ENCODE measurements around the gene PSRC1.

PSRC1 gene

DNA sequence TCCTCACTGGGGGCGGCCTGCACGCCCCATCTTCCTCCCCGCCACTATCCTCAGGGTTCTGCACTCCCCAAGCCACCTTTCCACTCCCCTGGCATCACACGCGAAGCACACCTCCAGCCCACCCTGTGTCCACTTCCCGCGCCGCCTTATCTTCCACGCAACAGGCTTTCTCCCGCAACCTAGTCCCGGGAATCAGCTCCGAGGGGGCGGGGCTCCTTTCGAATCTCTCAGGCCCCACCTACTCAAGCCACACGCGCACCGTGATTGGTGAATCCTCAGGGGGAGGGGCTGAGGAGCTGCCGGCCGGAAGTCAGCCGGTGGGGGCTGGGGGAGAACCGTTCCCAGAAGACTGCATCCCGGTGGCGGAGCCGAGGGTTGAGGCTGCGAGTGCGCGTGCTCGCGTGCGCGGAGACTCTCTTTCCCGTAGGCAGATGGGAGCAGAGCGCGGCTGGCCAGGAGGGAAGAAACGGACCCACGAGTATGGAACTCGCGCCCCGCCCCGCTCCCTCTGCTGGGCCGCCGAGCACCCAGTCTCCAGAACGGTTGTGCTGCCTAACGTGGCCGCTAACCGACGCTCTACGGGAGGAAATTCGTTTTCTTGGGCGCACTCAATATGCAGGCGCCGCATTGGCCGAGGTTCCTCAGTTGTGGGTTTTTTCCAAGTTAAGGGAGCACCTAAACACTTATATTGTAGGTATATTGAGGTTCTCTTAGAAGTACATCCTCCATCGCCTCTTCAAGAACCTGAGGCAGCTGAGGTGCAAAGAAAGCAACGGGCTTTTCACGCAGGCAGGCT, at the start of gene PSRC1:
TSS of gene PSRC1 (minus strand) at position 194 of the 796 bp plus-strand sequence.
- H3K9me3 ChIP-seq (ENCODE audit: control insufficient read depth, low read depth, low read length): no peaks in the 10 kb centered on the region
- H3K9ac ChIP-seq (ENCODE audit: low read length): peak within 1 kb of the TSS; percentile 87
- peaks cover 17% of the 10 kb centered on the region for H3K36me3 ChIP-seq (ENCODE audit: control insufficient read depth, low read depth, low read length)
- no peaks in the 10 kb centered on the region for H3K27me3 ChIP-seq (ENCODE audit: control insufficient read depth, insufficient read depth, low read length)
- peak within 1 kb of the TSS; percentile 76 for H3K4me3 ChIP-seq (ENCODE audit: low read length)
- H3K27ac ChIP-seq (ENCODE audit: low read length): peak within 1 kb of the TSS; percentile 92
- peaks cover 27% of the 10 kb centered on the region for H3K4me1 ChIP-seq (ENCODE audit: control insufficient read depth, low read depth, low read length)

DNA sequence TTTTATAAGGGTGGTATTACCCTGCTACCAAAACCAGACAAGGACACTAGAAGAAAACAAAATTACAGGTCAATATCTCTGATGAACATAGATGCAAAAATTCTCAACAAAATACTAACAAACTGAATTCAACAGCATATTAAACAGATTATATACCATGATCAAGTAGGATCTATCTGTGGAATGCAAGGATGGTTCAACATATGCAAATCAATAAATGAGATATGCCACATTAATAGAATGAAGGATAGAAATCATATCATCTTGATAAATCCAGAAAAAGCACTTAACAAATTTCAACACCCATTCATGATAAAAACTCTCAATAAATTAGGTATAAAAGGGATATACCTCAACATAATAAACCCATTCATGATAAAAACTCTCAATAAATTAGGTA, 48.2 kb upstream of the PSRC1 start:
- H3K27ac ChIP-seq (ENCODE audit: low read length): no peak overlapping the region
- peaks cover 47% of the 10 kb centered on the region for H3K36me3 ChIP-seq (ENCODE audit: control insufficient read depth, low read depth, low read length)
- H3K4me3 ChIP-seq (ENCODE audit: low read length): no peak overlapping the region
- H3K27me3 ChIP-seq (ENCODE audit: control insufficient read depth, insufficient read depth, low read length): no peaks in the 10 kb centered on the region
- H3K9ac ChIP-seq (ENCODE audit: low read length): no peak overlapping the region
- peaks cover 9% of the 10 kb centered on the region for H3K9me3 ChIP-seq (ENCODE audit: control insufficient read depth, low read depth, low read length)
- H3K4me1 ChIP-seq (ENCODE audit: control insufficient read depth, low read depth, low read length): no peaks in the 10 kb centered on the region

DNA sequence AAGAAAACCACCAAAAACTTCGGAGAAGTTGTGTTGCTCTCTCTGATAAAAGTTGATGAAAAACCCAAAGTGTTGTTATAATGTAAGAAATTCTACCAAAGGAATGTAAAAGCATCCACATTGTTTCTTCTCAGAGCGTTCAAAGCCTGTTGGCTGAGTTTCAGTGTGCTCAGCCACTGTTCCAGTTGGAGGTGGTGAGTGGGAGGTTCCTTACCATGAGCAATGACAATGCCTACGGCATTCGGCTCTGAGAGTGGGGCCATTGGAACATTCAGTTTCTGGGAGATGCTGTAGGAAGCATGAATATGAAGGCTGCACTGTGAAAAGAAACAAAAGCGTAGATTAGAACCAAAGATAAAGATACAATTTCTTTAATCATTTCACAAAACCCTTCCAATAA, 44.3 kb upstream of the PSRC1 start:
- peaks cover 6% of the 10 kb centered on the region for H3K9me3 ChIP-seq (ENCODE audit: control insufficient read depth, low read depth, low read length)
- H3K36me3 ChIP-seq (ENCODE audit: control insufficient read depth, low read depth, low read length): peaks cover 33% of the 10 kb centered on the region
- H3K27ac ChIP-seq (ENCODE audit: low read length): no peak overlapping the region
- H3K9ac ChIP-seq (ENCODE audit: low read length): no peak overlapping the region
- no peaks in the 10 kb centered on the region for H3K4me1 ChIP-seq (ENCODE audit: control insufficient read depth, low read depth, low read length)
- no peak overlapping the region for H3K4me3 ChIP-seq (ENCODE audit: low read length)
- H3K27me3 ChIP-seq (ENCODE audit: control insufficient read depth, insufficient read depth, low read length): no peaks in the 10 kb centered on the region

DNA sequence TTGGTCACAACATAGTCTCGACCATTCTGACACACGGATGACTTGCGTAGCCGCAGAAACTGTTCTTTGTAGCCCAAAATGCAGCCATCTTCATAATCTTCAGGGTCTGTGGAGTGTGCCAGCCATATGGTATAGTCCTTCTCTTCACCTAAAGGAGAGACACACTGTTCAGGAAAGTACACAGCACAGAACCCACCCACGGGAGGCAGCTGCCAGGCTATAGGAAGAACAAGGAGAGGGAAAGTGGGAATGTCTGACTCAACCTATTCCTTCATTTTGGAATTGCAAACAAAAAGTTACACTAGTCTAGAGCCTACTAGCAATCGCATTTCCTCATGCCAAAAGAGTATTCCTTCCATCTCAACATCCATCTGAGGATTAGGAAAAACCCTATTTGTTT, 40.0 kb upstream of the PSRC1 start:
- Histone ChIP-seq H3K36me3 (ENCODE audit: control insufficient read depth, low read depth, low read length) (peaks cover 45% of the 10 kb centered on the region), H3K9me3 (ENCODE audit: control insufficient read depth, low read depth, low read length) (no peaks in the 10 kb centered on the region), H3K27me3 (ENCODE audit: control insufficient read depth, insufficient read depth, low read length) (no peaks in the 10 kb centered on the region), H3K27ac (ENCODE audit: low read length) (no peak overlapping the region), H3K9ac (ENCODE audit: low read length) (no peak overlapping the region), H3K4me1 (ENCODE audit: control insufficient read depth, low read depth, low read length) (no peaks in the 10 kb centered on the region), H3K4me3 (ENCODE audit: low read length) (no peak overlapping the region)

DNA sequence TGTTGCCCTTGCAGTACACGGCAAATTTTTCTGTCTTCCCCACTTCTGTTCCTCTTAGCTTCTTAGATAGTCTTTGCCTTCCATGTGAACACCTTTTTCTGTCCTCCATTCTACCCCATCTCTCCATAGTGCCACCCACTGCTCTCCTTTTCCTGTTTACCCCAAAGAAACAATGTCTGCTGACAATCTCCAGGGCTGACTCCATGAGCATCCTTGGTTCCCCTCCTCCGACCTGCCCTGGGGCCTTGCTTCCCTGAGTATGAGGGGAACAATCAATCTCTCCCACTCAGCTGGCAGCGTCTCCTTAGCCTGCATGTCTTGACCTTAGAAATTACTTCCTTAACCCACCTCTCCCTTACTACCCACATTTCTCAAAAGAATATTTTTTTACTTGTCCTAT, 36.2 kb upstream of the PSRC1 start:
- peaks cover 50% of the 10 kb centered on the region for H3K36me3 ChIP-seq (ENCODE audit: control insufficient read depth, low read depth, low read length)
- H3K9ac ChIP-seq (ENCODE audit: low read length): no peak overlapping the region
- H3K9me3 ChIP-seq (ENCODE audit: control insufficient read depth, low read depth, low read length): no peaks in the 10 kb centered on the region
- no peak overlapping the region for H3K4me3 ChIP-seq (ENCODE audit: low read length)
- H3K27ac ChIP-seq (ENCODE audit: low read length): no peak overlapping the region
- no peaks in the 10 kb centered on the region for H3K27me3 ChIP-seq (ENCODE audit: control insufficient read depth, insufficient read depth, low read length)
- no peaks in the 10 kb centered on the region for H3K4me1 ChIP-seq (ENCODE audit: control insufficient read depth, low read depth, low read length)

DNA sequence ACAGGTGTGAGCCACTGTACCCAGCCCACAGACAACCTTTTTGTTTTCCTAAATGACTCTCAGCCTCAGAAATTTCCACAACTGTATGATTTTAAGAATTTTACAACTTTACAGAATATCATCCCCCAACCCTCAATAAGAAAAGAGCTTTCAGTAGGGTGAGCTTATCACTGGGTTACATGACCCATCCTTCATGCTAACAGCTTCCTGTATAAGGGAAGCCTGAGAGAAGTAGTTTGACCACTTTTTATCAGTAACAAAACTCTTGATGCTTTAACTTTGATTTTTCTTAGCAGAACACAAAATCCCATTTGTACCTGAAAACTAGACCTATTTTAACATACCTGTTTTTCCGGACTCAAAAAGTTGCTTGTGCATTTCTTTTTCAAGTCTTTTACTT, 33.6 kb upstream of the PSRC1 start:
- Histone ChIP-seq H3K4me3 (ENCODE audit: low read length) (no peak overlapping the region), H3K9ac (ENCODE audit: low read length) (no peak overlapping the region)

DNA sequence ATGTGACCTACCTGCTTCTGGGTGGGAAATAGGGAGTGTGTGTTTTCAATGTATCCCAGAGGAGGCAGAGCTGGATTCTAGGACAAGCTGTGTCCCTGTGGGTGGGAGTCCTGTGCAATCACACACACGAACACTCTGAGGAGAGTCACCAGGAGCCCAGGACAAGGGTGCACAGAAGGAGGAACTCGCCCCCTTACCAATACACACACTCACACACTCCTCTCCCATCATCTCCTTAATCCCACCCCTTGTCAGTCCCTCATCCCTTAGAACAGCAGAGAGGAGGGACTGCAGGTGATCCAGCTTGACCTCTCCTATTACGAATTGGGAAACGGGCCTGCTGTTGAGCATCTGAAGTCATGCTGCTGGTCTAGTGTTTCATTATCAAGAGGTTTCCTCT, 32.3 kb upstream of the PSRC1 start:
- H3K9me3 ChIP-seq (ENCODE audit: control insufficient read depth, low read depth, low read length): no peaks in the 10 kb centered on the region
- H3K4me1 ChIP-seq (ENCODE audit: control insufficient read depth, low read depth, low read length): no peaks in the 10 kb centered on the region
- H3K27ac ChIP-seq (ENCODE audit: low read length): no peak overlapping the region
- H3K36me3 ChIP-seq (ENCODE audit: control insufficient read depth, low read depth, low read length): peaks cover 33% of the 10 kb centered on the region
- no peak overlapping the region for H3K9ac ChIP-seq (ENCODE audit: low read length)
- no peak overlapping the region for H3K4me3 ChIP-seq (ENCODE audit: low read length)
- H3K27me3 ChIP-seq (ENCODE audit: control insufficient read depth, insufficient read depth, low read length): no peaks in the 10 kb centered on the region

More for the DNA sequence above, 33.6 kb upstream of the PSRC1 start:
- no peaks in the 10 kb centered on the region for H3K27me3 ChIP-seq (ENCODE audit: control insufficient read depth, insufficient read depth, low read length)
- no peaks in the 10 kb centered on the region for H3K9me3 ChIP-seq (ENCODE audit: control insufficient read depth, low read depth, low read length)
- H3K4me1 ChIP-seq (ENCODE audit: control insufficient read depth, low read depth, low read length): no peaks in the 10 kb centered on the region
- no peak overlapping the region for H3K27ac ChIP-seq (ENCODE audit: low read length)
- peaks cover 45% of the 10 kb centered on the region for H3K36me3 ChIP-seq (ENCODE audit: control insufficient read depth, low read depth, low read length)

DNA sequence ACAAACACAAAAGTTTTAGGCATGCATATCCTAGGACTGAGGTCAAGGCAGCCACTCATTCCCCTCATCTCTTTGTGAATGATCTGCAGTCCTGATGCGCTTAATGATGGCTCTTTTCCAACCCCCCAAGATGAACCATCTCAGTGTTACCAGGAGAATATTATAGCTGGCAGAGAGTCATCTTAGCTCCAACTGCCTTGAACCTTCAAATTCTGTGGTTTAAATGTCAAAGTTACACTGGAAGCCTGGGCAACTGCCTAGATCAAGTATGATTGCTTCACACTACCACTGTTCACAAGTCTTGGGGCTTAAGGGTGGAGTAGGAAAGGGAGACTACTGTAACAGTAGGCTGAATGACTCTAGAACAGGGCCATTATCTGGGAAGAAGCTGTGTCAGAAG, 31.9 kb upstream of the PSRC1 start:
- no peaks in the 10 kb centered on the region for H3K27me3 ChIP-seq (ENCODE audit: control insufficient read depth, insufficient read depth, low read length)
- H3K36me3 ChIP-seq (ENCODE audit: control insufficient read depth, low read depth, low read length): peaks cover 29% of the 10 kb centered on the region
- no peaks in the 10 kb centered on the region for H3K9me3 ChIP-seq (ENCODE audit: control insufficient read depth, low read depth, low read length)
- H3K27ac ChIP-seq (ENCODE audit: low read length): no peak overlapping the region
- no peak overlapping the region for H3K4me3 ChIP-seq (ENCODE audit: low read length)
- no peak overlapping the region for H3K9ac ChIP-seq (ENCODE audit: low read length)
- H3K4me1 ChIP-seq (ENCODE audit: control insufficient read depth, low read depth, low read length): no peaks in the 10 kb centered on the region

DNA sequence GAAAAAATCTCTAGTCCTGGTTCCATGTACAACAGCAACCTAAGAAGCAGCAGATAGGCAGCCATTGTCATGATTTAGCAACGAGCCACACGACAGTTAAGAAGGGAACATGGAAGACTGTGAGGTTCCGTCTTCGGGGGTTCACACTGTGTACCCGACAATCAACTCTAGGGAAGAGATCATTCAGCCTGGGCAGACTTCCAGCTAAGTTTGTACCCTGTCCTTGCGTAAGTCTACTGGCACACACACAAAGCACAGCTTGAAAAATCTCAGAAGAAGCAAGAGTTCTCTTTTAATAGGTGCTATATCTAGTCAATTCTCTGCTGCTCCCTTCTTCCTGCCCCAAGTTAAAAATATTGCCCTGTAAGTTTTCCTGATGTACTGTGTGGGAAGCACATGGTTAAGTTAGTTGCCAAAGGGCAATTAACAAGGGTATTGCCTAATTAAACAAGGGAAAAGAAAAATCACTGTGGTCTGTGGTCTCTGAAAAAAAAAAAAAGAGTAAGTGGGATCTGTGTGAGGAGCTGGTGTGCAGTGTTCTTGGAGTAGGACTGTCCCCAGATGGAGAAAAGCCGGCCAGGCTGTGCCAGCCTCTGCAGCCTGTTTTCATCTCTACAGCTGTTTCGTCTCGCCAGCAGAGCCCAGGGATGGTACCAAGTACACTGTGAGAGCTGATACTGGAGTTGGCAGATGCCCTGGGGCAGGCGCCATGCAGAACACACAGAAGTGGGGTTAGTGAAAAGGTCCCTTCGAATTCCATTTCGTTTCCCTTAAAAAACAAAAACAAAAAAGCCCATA, 30.2 kb upstream of the PSRC1 start:
- Histone ChIP-seq H3K36me3 (ENCODE audit: control insufficient read depth, low read depth, low read length) (peaks cover 29% of the 10 kb centered on the region), H3K27me3 (ENCODE audit: control insufficient read depth, insufficient read depth, low read length) (no peaks in the 10 kb centered on the region), H3K27ac (ENCODE audit: low read length) (no peak overlapping the region)

DNA sequence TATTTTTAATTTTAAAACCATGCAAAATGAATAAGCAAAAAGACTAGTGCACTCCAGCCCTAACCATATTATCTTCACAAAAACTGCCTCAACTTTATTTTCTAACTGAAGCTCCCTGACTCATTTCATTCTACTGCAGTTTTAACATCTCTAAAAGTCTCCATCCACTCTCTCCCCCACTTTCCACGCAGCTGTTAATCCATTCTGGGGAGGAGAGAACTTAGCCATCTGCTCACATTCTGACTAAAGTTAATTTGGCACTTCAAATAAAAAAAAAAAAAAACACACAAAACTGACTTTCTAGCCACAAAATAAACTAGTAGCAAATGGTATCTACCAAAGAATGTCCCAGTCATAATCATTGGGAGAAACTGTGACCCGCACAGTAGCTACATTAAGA, 29.3 kb upstream of the PSRC1 start:
- Histone ChIP-seq H3K4me3 (ENCODE audit: low read length) (no peak overlapping the region), H3K27ac (ENCODE audit: low read length) (no peak overlapping the region), H3K4me1 (ENCODE audit: control insufficient read depth, low read depth, low read length) (no peaks in the 10 kb centered on the region), H3K36me3 (ENCODE audit: control insufficient read depth, low read depth, low read length) (peaks cover 23% of the 10 kb centered on the region), H3K27me3 (ENCODE audit: control insufficient read depth, insufficient read depth, low read length) (no peaks in the 10 kb centered on the region), H3K9ac (ENCODE audit: low read length) (no peak overlapping the region), H3K9me3 (ENCODE audit: control insufficient read depth, low read depth, low read length) (no peaks in the 10 kb centered on the region)

More for the DNA sequence above, 30.2 kb upstream of the PSRC1 start:
- H3K4me3 ChIP-seq (ENCODE audit: low read length): no peak overlapping the region
- H3K9ac ChIP-seq (ENCODE audit: low read length): no peak overlapping the region
- H3K9me3 ChIP-seq (ENCODE audit: control insufficient read depth, low read depth, low read length): no peaks in the 10 kb centered on the region
- H3K4me1 ChIP-seq (ENCODE audit: control insufficient read depth, low read depth, low read length): no peaks in the 10 kb centered on the region

DNA sequence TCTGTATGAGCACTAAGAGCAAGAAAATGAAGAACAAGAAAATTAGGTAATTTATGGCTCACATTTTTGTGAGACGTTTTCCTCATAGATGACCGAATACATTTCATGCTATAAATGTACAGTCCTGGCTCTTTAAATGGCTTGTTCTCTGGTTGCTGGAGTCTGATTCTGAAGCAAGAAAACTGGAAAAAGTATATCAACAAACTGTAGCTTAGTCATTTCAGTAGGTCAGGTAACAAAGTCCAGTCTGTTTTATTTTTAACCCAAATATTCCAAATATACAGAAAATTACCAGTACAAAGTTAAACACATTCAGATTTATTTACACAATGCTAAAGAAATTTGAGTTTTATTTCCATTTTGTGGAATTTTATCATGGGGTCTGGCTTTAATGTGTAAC, 26.4 kb upstream of the PSRC1 start:
- Histone ChIP-seq H3K27me3 (ENCODE audit: control insufficient read depth, insufficient read depth, low read length) (no peaks in the 10 kb centered on the region), H3K9me3 (ENCODE audit: control insufficient read depth, low read depth, low read length) (no peaks in the 10 kb centered on the region), H3K27ac (ENCODE audit: low read length) (no peak overlapping the region), H3K4me1 (ENCODE audit: control insufficient read depth, low read depth, low read length) (no peaks in the 10 kb centered on the region), H3K9ac (ENCODE audit: low read length) (no peak overlapping the region), H3K36me3 (ENCODE audit: control insufficient read depth, low read depth, low read length) (peaks cover 13% of the 10 kb centered on the region), H3K4me3 (ENCODE audit: low read length) (no peak overlapping the region)

Data from iPS-18a (cell line).